HTR-8/SVneo (cell line): ENCODE data around the gene HOXD1.

Experiments used
- DNase-seq: peaks from one replicate; pipeline ENCODE4 v3.0.0; 2011; ENCODE audit warnings: low spot score, mixed read lengths; ENCODE audit not compliant: insufficient read length
- FAIRE-seq: peaks from 2 replicates; lab custom pipeline; 2011; peaks lifted over from hg19 to GRCh38; lab: Jason Lieb, UNC

Gene HOXD1

GRCh38 chr2:176187899-176188773, at the start of gene HOXD1:
Gene HOXD1 (plus strand): TSS chr2:176188668. CDS start chr2:176188802, 134 bp downstream.
- peak; percentile 72 for FAIRE-seq
- DNase-seq, result peak; percentile 80

GRCh38 chr2:176138923-176139660, 49.4 kb upstream of the HOXD1 start:
- FAIRE-seq (peak; percentile 9), DNase-seq (no peak)

- DNase-seq (no peak), FAIRE-seq (no peak)
Observed at GRCh38 chr2:176139661-176140512, 48.6 kb upstream of the HOXD1 start.

- DNase-seq, result peak; percentile 81
- FAIRE-seq, result peak; percentile 79
Observed at GRCh38 chr2:176140513-176141317, 47.8 kb upstream of the HOXD1 start.

GRCh38 chr2:176142281-176142680, 46.2 kb upstream of the HOXD1 start:
- FAIRE-seq, result no peak

GRCh38 chr2:176145085-176145969, 43.1 kb upstream of the HOXD1 start:
- no peak for FAIRE-seq

More at GRCh38 chr2:176142281-176142680, 46.2 kb upstream of the HOXD1 start:
- no peak for DNase-seq

GRCh38 chr2:176146101-176146500, 42.4 kb upstream of the HOXD1 start:
- no peak for FAIRE-seq
- DNase-seq, result no peak

More at GRCh38 chr2:176145085-176145969, 43.1 kb upstream of the HOXD1 start:
- no peak for DNase-seq

GRCh38 chr2:176146645-176147044, 41.8 kb upstream of the HOXD1 start:
- DNase-seq (no peak), FAIRE-seq (no peak)

GRCh38 chr2:176147210-176147799, 41.2 kb upstream of the HOXD1 start:
- no peak for DNase-seq
- FAIRE-seq, result no peak

- DNase-seq (no peak), FAIRE-seq (no peak)
Observed at GRCh38 chr2:176147800-176148496, 40.5 kb upstream of the HOXD1 start.

GRCh38 chr2:176148751-176149421, 39.6 kb upstream of the HOXD1 start:
- DNase-seq, result no peak
- FAIRE-seq, result no peak

- no peak for FAIRE-seq
- no peak for DNase-seq
Observed at GRCh38 chr2:176149481-176149938, 39.0 kb upstream of the HOXD1 start.

GRCh38 chr2:176149939-176150583, 38.4 kb upstream of the HOXD1 start:
- FAIRE-seq (no peak), DNase-seq (no peak)

- DNase-seq, result no peak
- FAIRE-seq, result no peak
Observed at GRCh38 chr2:176150584-176151441, 37.7 kb upstream of the HOXD1 start.

- no peak for FAIRE-seq
Observed at GRCh38 chr2:176151442-176152287, 36.8 kb upstream of the HOXD1 start, which contains the start of gene HOXD4. Gene HOXD4 (plus strand): TSS chr2:176151550. CDS start chr2:176151634, 84 bp downstream.

More at GRCh38 chr2:176151442-176152287, 36.8 kb upstream of the HOXD1 start, which contains the start of gene HOXD4:
- DNase-seq, result no peak
